ENCODE data around the gene EPHB1. TPM values are rescaled to one million over a fixed set of nuclear protein-coding genes. Genes with fewer than 3 reads are reported as not detected.
"Not testable (repeated sequence)": the region's sequence is repeated elsewhere in the genome, so short reads cannot be mapped to it uniquely, and the experiment has no call there.

EPHB1 gene
- total RNA-seq, 1 donor from 2014 or later, result 0.86 TPM

- no peak for DNase-seq (ENCODE audit: low read depth)
Observed at GRCh38 chr3:135182364-135182998, 387.4 kb downstream of the EPHB1 start.

DNA sequence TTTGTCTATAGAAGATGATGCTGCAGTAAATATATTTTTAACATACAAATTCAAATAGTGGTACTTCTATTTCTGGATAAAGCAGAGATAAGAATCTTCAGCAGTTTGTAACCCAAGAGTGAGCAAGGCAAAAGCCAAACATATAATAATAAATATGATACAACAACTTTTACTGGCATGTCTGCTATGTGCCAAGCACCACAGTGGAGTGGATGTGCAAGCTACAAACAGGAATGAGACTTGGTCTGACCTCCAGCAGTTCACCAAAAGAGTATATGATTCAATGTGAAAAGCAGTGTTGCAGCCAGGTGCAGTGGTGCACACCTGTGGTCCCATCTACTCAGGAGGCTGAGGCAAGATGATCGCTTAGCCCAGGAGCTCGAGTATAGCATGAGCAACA lies 395.6 kb downstream of the EPHB1 start:
- no peak for DNase-seq (ENCODE audit: low read depth)

GRCh38 chr3:135191708-135192107 lies 396.6 kb downstream of the EPHB1 start:
- DNase-seq (ENCODE audit: low read depth), result no peak

- no peak for DNase-seq (ENCODE audit: low read depth)
Observed at GRCh38 chr3:135192929-135193328, 397.9 kb downstream of the EPHB1 start.

- no peak for DNase-seq (ENCODE audit: low read depth)
Observed at GRCh38 chr3:135197246-135197645, 402.2 kb downstream of the EPHB1 start.

DNA sequence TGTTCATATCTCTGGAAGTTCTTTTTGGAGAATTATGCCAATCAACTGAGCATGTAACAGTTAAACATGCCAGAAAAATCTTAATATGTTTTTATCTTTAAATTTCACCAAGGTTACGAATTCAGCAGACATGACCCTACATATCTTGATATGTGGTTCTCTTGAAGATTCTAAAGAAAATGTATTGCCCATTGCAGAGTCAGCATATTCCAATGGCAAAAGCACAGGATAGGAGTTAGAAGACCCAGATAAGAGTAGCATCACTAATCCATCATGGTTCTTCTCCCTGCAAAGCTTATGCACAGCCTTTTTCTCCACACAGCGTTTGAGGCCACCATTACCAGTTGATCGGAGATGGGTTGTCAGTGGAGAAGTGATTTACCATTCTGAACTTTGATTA lies 402.8 kb downstream of the EPHB1 start:
- no peak for DNase-seq (ENCODE audit: low read depth)

DNA sequence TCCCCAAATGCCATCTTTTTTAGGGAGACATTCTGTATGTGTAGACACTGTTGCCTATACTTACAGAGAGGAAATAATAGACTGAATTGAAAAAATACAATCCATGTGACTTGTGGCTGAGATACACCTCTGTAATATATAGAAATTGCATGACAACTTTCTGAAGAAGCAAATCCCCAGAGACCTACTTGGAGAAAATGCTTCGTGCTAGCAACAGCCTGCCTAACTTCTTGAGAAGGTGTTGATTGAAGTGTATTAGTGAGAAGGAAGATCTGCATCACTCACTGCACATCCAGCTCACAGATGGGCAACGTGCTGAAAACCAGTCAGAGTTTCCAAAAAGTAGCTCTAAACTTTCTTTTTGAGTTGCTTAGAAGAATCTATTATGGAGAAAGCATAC lies 404.1 kb downstream of the EPHB1 start:
- DNase-seq (ENCODE audit: low read depth), result no peak

GRCh38 chr3:135203026-135203425 lies 408.0 kb downstream of the EPHB1 start:
- DNase-seq (ENCODE audit: low read depth), result no peak

DNA sequence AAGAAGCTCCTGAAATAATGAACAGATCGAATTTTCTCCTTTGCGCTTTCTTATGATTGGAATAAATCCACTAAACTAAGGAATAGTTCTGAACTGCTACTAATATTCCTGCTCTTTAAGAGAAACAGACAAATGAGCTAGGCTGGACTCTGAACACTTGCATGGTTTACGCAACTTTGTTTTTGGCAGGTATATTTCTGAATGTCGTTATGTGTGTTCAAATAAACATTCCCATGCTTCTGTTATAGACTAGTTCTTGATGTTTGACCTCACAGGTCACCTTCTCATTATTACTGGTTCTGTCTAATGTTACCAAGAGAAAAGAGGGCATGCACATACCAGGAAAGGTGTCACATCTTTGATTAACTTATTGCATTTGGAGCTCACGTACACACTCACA lies 418.2 kb downstream of the EPHB1 start:
- no peak for DNase-seq (ENCODE audit: low read depth)

DNA sequence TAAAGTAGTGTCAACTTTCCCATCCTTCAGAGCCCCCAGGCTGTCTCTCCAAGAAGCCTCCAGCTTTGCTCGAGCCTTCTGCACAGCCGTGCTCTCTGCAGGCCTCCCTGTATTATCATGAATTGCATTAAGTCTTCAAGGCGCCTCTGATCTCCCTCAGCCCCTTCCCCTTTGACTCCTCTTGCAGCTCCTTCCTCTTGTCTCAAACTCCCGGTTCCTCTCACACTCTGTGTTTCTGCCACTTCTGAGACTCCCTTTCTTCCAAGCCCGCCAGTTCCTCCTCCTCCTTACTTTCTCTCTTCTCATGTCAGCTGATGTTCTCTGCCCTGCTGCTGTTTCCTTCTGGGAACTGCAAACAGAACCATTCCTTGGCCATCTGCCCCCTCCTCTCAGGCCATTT lies 418.8 kb downstream of the EPHB1 start:
- DNase-seq (ENCODE audit: low read depth), result no peak

DNA sequence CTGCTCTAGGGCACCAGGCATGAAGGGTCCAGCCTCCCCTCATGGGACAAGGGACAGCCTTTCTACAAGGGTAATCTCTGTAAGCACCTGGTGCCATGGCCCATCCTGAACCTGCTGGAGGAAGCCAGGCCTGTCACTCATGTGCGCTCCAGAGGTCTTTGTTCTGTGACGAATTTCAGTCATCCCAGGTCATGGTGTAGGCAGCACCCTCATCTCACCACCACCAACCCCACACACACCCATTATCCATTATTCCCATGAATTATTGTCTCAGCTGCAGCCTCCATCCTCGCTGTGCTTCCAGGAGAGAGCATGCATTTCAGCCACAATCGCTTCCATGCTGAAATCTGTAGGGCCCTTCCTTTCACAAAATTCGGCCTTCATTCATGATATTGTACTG lies 419.3 kb downstream of the EPHB1 start:
- DNase-seq (ENCODE audit: low read depth), result no peak

DNA sequence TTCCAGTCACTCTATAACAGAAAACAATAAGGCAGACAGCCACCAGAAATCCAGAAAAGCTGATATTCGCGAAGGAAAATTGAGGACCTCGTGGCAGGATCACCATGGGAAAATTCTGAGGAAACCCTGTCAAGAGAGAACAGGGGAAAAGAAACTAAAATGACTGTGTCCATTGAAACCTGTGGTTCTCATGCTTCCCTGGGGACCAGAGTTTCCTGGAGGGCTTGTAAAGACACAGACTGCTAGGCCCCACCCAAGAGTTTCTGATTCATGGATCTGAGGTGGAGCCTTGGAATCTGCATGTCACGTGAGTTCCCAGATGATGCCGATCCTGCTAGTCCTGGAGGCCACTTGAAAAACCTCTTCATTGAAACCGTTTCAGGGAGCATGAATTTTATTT lies 420.5 kb downstream of the EPHB1 start:
- no peak for DNase-seq (ENCODE audit: low read depth)

DNA sequence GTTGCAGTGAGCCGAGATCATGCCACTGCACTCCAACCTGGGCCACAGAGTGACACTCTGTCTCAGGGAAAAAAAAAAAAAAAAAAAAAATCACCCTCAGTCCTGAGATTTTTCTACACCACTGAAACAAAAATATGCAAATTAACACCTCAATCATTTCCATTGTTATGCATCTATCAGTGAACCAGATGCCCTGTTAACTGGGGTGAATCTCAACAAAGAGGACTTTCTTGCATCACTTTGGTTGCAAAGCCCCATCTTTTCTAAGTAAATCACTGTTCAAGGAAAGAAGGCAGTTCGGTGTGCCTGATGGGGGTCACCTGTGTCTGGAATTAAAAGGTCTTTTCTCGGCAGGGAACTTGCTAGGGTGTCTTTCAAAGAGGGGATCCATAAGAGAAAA lies 421.6 kb downstream of the EPHB1 start:
- no peak for DNase-seq (ENCODE audit: low read depth)

GRCh38 chr3:135217730-135218129 lies 422.7 kb downstream of the EPHB1 start:
- no peak for DNase-seq (ENCODE audit: low read depth)

DNA sequence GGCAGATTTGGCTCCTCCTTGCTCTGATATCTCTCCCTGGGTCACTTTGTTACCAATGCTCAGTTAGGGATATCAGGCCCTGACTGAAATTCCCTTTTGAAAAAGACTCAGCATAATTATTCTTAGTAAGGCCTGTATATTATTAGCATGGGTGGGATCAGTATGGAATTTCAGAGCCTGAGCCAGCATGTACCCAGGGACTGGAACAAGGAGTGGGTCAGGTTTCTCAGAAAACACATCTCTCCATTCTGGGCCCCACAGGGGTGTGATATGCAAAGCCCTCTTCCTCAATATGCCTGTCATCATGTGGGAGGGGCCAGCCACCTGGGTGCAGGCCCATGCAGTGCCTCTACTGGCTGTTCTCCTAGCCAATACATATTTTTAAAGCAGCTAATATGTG lies 423.2 kb downstream of the EPHB1 start:
- DNase-seq (ENCODE audit: low read depth), result peak; percentile 12

GRCh38 chr3:135218782-135219181 lies 423.7 kb downstream of the EPHB1 start:
- DNase-seq (ENCODE audit: low read depth), result no peak

GRCh38 chr3:135224815-135225362 lies 429.8 kb downstream of the EPHB1 start:
- DNase-seq (ENCODE audit: low read depth), result no peak

DNA sequence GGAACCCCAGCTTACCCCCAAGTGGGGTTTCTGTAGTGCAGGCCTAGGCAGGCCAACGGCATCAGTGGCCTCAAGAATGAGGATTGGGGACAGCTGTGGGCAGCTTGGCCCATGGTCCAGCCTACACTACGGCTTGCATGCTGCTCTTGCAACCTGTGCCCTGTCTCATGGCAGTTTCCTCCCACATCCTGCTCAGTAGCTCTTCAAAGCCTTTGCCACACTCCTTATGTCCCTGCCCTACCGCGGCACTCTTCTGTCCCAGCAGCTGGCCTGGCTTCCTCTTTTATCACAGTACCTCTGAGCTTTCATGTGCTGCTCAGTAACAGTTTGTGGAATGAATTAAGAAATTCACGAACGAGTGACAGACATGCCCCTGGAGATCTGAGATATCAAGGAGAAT lies 431.0 kb downstream of the EPHB1 start:
- no peak for DNase-seq (ENCODE audit: low read depth)

DNA sequence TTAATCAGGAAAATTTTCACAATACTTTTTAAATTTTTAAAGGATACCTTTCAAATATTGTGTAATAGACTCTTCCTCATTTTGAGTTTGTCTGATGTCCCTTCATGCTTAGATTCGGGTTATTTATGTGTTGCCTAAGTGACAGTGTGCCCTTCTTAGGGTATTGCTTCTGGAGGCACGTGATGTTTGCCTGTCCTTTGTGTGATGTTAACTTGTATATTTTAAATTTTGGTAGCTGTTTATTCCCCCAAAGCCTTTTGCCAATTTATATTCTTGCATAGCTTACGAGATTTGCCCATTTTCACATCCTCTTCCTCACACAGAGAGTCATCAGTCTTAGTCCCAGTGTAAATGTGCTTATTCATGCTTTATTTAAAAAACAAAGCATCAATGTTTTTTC lies 433.1 kb downstream of the EPHB1 start:
- DNase-seq (ENCODE audit: low read depth), result no peak

- peak; percentile 24 for DNase-seq (ENCODE audit: low read depth)
Observed at GRCh38 chr3:135229018-135229495, 434.0 kb downstream of the EPHB1 start.

DNA sequence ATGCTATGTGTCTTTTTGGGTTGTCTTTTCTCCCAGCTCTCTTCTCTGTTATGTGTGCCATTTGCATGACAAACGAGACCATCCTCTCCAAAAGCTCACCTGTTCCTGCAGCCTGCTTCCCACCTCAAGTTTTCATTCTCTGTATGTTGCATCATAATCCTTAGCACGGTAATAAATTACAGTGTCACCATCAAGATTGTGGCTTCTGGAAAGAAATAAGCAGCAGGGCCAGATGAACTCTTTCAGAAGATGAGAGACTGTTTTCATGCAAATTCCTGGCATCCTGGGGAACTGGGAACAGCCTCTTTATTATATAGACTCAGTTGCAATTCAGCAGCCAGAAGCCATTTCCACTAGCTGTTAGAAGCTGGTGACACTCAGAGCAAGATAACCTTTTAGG lies 436.7 kb downstream of the EPHB1 start:
- no peak for DNase-seq (ENCODE audit: low read depth)

- no peak for DNase-seq (ENCODE audit: low read depth)
Observed at GRCh38 chr3:135232226-135232625, 437.2 kb downstream of the EPHB1 start.

GRCh38 chr3:135233476-135233875 lies 438.4 kb downstream of the EPHB1 start:
- not testable (repeated sequence) for DNase-seq (ENCODE audit: low read depth)

All from myocyte (in vitro differentiated cells).